GM18907 (cell line): ENCODE results near the gene ASB13.
A peak's percentile ranks its signal among the peaks of the same experiment; 100 is the strongest.

ENCODE experiments used
- ATAC-seq: cut with Tn5 transposase; IDR thresholded peaks from one replicate; pipeline ENCODE4 v1.9.1; 2021; ENCODE audit warnings: mild to moderate bottlenecking, moderate library complexity; ENCODE audit not compliant: unreplicated experiment

Gene ASB13, protein sequence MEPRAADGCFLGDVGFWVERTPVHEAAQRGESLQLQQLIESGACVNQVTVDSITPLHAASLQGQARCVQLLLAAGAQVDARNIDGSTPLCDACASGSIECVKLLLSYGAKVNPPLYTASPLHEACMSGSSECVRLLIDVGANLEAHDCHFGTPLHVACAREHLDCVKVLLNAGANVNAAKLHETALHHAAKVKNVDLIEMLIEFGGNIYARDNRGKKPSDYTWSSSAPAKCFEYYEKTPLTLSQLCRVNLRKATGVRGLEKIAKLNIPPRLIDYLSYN

GRCh38 chr10:5666008-5666840, at the start of gene ASB13:
Gene ASB13 (minus strand): TSS chr10:5666595. CDS start chr10:5666551, 44 bp downstream.
- ATAC-seq = peak; percentile 59

DNA sequence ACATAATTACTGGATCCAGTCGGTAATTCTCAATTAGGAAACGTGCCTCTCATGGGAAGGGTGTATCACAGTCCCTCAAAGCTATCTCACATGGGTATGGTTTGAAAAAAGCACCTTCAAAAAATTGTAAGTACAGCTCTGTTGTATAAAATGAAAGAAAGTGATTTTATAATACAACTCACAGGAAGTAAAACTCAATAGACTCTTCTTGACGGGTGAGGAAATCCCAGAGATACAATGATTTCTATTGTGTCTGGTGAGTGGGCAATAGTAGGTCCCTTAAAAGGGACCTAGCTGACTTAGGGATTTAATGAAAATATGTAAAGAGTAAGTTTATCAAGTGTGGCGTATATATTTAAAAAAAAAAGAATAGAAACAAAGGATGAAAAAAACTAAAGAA, 45.2 kb upstream of the ASB13 start:
- no peak for ATAC-seq

- ATAC-seq = peak; percentile 50
Observed at GRCh38 chr10:5710859-5711258, 44.5 kb upstream of the ASB13 start.

DNA sequence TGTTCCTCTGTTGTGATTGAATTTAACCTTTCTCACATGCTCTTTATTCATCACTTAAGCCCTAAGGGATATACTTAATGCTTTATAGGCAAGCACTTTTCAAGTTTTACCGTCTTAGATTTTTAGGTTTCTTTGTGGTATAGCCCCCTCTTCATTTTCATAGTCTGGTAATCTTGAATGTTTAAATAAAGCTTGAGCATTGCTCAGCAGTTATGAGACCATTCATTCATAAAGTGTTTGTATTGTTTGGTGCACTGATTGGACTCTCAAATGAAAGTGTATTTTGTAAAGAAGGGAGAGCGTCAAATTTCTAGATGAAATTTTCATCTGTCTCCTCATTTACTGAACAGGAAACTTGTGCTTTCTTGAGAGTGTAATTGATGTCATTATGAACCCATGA, 43.5 kb upstream of the ASB13 start:
- no peak for ATAC-seq

DNA sequence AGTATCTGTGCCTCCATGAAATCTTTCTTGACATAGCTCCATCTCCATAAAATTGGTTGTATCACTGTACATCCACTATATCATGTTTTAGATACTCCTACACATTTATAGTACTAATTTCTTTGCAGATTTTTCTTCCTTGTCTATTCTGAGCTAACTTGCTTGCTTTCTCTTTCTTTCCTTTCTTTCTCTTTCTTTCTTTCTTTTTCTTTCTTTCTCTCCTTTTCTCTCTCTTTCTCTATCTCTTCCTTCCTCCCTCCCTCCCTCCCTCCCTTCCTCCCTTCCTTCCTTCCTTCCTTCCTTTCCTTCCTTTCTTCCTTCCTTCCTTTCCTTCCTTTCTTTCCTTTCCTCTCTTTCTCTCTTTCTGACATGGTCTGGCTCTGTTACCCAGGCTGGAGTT, 42.0 kb upstream of the ASB13 start:
- no peak for ATAC-seq

DNA sequence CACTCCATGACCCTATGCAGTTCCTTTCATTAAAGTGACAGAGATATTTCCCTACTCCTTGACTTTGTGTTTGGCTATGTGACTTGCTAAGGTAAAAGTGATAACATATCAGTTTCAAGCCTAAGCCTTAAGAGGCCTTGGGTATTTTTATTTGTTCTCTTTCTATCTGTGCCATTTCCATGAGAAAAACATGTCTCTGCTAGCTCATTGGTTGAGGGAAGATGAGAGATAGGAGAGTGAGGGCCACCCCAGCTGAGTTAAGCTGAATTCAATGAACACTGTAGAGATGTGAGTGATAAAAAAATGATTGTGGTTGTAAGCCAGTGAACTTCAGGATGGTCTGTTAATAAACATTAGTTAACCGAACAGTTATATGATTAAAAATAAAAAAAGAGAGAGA, 31.7 kb upstream of the ASB13 start:
- no peak for ATAC-seq

GRCh38 chr10:5697342-5697741, 30.9 kb upstream of the ASB13 start:
- no peak for ATAC-seq

- no peak for ATAC-seq
Observed at GRCh38 chr10:5694573-5694972, 28.2 kb upstream of the ASB13 start.

GRCh38 chr10:5692461-5693358, 26.3 kb upstream of the ASB13 start:
- ATAC-seq = peak; percentile 89

DNA sequence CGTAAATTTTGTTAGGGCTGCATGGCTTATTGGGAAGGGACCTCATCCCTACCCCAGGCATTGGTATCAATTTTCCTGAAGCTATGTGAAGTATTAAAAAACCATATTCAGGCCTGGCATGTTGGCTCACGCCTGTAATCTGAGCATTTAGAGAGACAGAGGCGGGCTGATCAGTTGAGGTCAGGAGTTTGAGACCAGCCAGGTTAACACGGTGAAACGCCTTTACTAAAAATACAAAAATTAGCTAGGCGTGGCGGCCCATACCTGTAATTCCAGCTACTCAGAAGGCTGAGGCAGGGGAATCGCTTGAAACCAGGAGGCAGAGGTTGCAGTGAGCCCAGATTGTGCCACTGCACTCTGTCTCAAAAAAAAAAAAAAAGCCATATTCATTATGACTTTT, 25.4 kb upstream of the ASB13 start:
- ATAC-seq = no peak

- ATAC-seq = no peak
Observed at GRCh38 chr10:5688587-5688986, 22.2 kb upstream of the ASB13 start.

GRCh38 chr10:5685764-5686240, 19.4 kb upstream of the ASB13 start:
- no peak for ATAC-seq

DNA sequence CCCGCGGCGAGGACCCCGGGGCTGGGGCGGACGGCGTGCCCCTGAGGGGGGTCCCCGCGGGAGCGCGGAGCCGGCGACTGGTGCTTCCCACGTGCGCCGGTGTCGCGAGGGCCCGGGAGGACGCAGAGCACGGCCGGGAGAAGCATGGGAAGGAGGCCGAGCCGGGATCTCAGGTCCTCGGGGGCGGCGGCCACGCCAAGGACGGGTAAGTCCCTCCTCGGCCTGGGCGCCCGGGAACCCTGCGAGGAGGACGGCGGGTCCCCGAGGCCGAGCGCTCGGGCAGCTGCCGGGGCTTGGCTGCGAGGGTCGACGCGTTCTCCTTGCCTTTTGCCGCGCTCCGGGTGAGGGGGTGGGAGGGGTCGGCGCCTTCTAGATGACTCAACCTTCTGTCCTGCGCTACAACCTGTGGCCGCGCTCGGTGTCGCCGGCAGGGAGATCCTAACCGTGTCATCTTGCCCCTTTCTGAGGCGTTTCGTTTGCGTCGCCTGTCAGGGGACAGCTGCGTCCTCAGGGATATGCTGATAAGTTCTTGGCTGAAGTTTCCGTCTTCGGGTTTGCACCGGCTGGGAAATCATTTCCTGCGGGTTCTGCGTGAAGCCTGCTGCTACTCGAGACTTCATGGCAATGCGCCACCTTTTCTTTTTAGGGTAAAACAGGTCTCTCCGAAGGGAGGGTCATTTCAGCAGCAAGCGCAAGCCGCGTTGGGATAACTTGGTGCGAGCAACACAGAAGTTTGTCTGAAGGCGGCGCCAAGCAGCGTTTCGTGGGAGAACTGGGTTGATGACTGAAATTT, 18.8 kb upstream of the ASB13 start:
- peak; percentile 61 for ATAC-seq

- ATAC-seq = peak; percentile 79
Observed at GRCh38 chr10:5684318-5684970, 18.0 kb upstream of the ASB13 start, which contains the start of gene TASOR2. Gene TASOR2 (plus strand): TSS chr10:5684838. CDS start chr10:5720643, 35,805 bp downstream.

- no peak for ATAC-seq
Observed at GRCh38 chr10:5683065-5683464, 16.7 kb upstream of the ASB13 start.

DNA sequence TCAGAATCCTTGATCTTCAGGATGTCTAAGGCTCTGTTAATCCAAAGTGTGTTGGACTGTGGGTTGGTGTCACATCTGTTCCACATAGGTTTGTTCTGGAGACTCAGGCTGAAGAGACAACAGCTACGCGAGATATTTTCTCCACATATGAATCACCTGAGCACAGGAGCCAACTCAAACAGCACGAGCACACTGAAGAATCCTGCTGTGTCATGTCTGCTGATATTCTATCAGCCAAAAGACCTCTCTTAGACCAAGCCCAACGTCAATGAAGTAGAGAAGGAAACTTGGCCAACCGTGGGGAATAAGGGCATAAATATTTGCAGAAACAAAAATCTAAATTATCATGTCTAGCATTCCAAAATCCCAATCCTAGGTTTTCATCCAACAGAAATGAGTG, 15.5 kb upstream of the ASB13 start:
- ATAC-seq = no peak

DNA sequence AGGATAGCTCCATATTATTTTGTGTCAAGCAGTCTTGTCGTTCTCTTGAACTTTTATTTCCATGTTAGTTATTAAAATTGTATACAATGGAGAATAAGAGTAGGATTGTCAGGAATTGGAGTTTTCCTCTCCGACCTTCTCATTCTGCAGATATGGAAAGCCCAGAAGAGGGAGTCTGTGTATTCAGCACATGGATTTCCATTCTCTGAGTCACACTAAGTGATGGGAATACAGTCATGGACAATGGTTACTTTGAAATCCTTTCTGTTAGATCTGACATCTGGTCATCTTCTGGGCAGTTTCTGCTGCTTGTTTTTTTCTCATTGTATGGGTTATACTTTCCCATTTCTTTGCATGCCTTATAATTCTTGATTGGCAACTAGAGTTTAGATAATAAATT, 13.2 kb upstream of the ASB13 start:
- no peak for ATAC-seq

DNA sequence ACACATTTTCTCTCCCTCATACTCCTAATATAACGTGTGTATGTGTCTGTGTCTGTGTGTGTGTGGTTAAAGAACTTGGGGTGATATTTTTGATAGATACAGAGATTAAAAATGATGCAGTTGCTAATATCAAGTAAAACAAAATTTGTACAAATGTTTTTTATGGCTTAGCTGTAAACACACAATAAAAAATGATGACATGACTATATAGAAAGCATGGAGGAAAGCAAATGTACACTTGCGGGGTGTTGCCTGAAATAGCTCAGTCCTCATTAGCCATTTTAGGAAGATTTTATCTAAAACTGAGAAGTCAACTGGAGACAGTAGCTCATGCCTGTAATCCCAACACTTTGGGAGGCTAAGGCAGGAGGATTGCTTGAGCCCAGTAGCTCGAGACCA, 12.6 kb upstream of the ASB13 start:
- no peak for ATAC-seq

- no peak for ATAC-seq
Observed at GRCh38 chr10:5678397-5679036, 12.1 kb upstream of the ASB13 start.
